Measurements from ENCODE around the gene TANK. TPM values are rescaled to one million over a fixed set of nuclear protein-coding genes. Genes with fewer than 3 reads are reported as not detected.

The TANK gene
- total and polyA plus RNA-seq, 4 donors, result 17.2 to 62.1 (median 42.3) TPM

DNA sequence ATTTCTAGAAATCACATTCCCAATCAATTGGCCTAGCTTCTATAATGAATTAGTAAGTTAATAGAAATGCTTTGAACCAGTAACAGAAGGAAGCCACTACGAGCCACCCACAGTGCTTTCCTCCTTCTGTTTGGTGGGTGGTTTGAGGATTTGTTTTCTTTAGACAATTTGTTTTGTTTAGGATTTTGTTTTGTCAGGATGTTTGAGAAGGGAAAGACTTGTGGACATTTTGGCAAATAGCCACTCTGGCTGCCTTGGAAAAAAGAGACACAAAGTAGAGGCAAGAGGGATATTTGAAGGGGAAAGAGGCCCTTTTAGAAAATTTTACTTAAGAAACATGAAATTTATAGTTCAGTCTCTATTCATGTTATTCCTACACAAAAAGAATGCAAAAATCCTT, 47.7 kb downstream of the TANK start:
- Histone ChIP-seq H3K4me3 (ENCODE audit: low read depth in 1 of 3, low read length in 3 of 3) (no peak overlapping the region), H3K9ac (ENCODE audit: low read depth in 1 of 2, low read length in 2 of 2) (no peak overlapping the region), H3K36me3 (ENCODE audit: control insufficient read depth in 4 of 4, insufficient read depth in 3 of 4, low read depth in 1 of 4, low read length in 3 of 4) (peaks cover 0 to 31% (median 15%) of the 10 kb centered on the region in 4 donors), H3K4me1 (ENCODE audit: control insufficient read depth in 4 of 4, insufficient read depth in 4 of 4, low read length in 3 of 4) (peaks cover 0 to 5% (median 1%) of the 10 kb centered on the region in 4 donors), H3K9me3 (ENCODE audit: control insufficient read depth in 4 of 4, low read length in 3 of 4) (no peaks in the 10 kb centered on the region), H3K27ac (ENCODE audit: low read depth in 1 of 2, low read length in 2 of 2) (no peak overlapping the region), H3K27me3 (ENCODE audit: control insufficient read depth in 4 of 4, insufficient read depth in 4 of 4, low read length in 3 of 4) (no peaks in the 10 kb centered on the region)
- no peak for DNase-seq (ENCODE audit: low spot score)
- 94% methylated on average over 1 of the region's 1 CpG for WGBS
- TF ChIP-seq, protein P1, sequence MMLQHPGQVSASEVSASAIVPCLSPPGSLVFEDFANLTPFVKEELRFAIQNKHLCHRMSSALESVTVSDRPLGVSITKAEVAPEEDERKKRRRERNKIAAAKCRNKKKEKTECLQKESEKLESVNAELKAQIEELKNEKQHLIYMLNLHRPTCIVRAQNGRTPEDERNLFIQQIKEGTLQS (IDR thresholded peaks at IDR 0.05), result no peak
- TF ChIP-seq EGR1 (IDR thresholded peaks at IDR 0.05; ENCODE audit: low read depth in 2 of 2) (no peak), YY1 (IDR thresholded peaks at IDR 0.05) (no peak), RXRA (IDR thresholded peaks at IDR 0.05) (no peak), GABPA (IDR thresholded peaks at IDR 0.05 in 1 of 2, conservative IDR thresholded peaks at IDR 0.05 in 1 of 2) (no peak), REST (IDR thresholded peaks at IDR 0.05) (no peak), HNF4A (conservative IDR thresholded peaks at IDR 0.05) (no peak), JUND (IDR thresholded peaks at IDR 0.05) (no peak), TAF1 (conservative IDR thresholded peaks at IDR 0.05) (no peak), FOXA1 (IDR thresholded peaks at IDR 0.05) (no peak), FOXA2 (IDR thresholded peaks at IDR 0.05) (no peak), NR2F2 (IDR thresholded peaks at IDR 0.05) (no peak), SP1 (IDR thresholded peaks at IDR 0.05) (no peak), RAD21 (IDR thresholded peaks at IDR 0.05) (no peak), HNF4G (IDR thresholded peaks at IDR 0.05) (no peak), CTCF (IDR thresholded peaks at IDR 0.05; ENCODE audit: low read depth, low read length, missing input control) (no peak)
- TF ChIP-seq, protein P2, sequence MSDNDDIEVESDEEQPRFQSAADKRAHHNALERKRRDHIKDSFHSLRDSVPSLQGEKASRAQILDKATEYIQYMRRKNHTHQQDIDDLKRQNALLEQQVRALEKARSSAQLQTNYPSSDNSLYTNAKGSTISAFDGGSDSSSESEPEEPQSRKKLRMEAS (IDR thresholded peaks at IDR 0.05), result no peak
- TF ChIP-seq, protein P3, sequence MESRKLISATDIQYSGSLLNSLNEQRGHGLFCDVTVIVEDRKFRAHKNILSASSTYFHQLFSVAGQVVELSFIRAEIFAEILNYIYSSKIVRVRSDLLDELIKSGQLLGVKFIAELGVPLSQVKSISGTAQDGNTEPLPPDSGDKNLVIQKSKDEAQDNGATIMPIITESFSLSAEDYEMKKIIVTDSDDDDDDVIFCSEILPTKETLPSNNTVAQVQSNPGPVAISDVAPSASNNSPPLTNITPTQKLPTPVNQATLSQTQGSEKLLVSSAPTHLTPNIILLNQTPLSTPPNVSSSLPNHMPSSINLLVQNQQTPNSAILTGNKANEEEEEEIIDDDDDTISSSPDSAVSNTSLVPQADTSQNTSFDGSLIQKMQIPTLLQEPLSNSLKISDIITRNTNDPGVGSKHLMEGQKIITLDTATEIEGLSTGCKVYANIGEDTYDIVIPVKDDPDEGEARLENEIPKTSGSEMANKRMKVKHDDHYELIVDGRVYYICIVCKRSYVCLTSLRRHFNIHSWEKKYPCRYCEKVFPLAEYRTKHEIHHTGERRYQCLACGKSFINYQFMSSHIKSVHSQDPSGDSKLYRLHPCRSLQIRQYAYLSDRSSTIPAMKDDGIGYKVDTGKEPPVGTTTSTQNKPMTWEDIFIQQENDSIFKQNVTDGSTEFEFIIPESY (IDR thresholded peaks at IDR 0.05), result no peak
